Mesothelial cell of epicardium (in vitro differentiated cells): Measurements from ENCODE around the gene DNM3. TPM values are rescaled to one million over a fixed set of nuclear protein-coding genes. Genes with fewer than 3 reads are reported as not detected.

Experiments used
- DNase-seq, 2 experiments: peaks; one replicate each; pipeline ENCODE4 v3.0.0; 2021; ENCODE audit warnings: low spot score in 2 of 2; ENCODE audit not compliant: unreplicated experiment in 2 of 2
- H3K27ac Mint-ChIP-seq: 2 replicates; pipeline ENCODE4 v1.8.0; 2021; ENCODE audit warnings: mixed read lengths
- H3K27me3 Mint-ChIP-seq: 2 replicates; pipeline ENCODE4 v1.8.0; 2021; ENCODE audit warnings: low read depth, mixed read lengths
- H3K36me3 Mint-ChIP-seq: 2 replicates; pipeline ENCODE4 v1.8.0; 2021; ENCODE audit warnings: mixed read lengths
- H3K4me1 Mint-ChIP-seq: 2 replicates; pipeline ENCODE4 v1.8.0; 2021; ENCODE audit warnings: mixed read lengths
- H3K4me3 Mint-ChIP-seq: 2 replicates; pipeline ENCODE4 v1.8.0; 2021; ENCODE audit warnings: mild to moderate bottlenecking, moderate library complexity, mixed read lengths
- H3K9me3 Mint-ChIP-seq: 2 replicates; pipeline ENCODE4 v1.8.0; 2021; ENCODE audit warnings: mixed read lengths
- CTCF ChIP-seq: fragments of 200-600 bp; sonication (generic); IDR thresholded peaks from one replicate; pipeline ENCODE4 v1.5.0; 2021; ENCODE audit warnings: antibody characterized with exemption; ENCODE audit not compliant: unreplicated experiment
- total RNA-seq: library from RNA; stranded (reverse); gene quantifications from 3 replicates; pipeline ENCODE4 v1.2.1, GENCODE V29; 2021

The DNM3 gene
- total RNA-seq, 1 donor from 2014 or later, result 5.0 TPM

GRCh38 chr1:171801487-171801891 lies 39.8 kb upstream of the DNM3 start:
- no peak for DNase-seq
- H3K4me3 Mint-ChIP-seq, result no peak overlapping the region
- no peaks in the 10 kb centered on the region for H3K9me3 Mint-ChIP-seq
- no peak overlapping the region for H3K27ac Mint-ChIP-seq
- peaks cover 39% of the 10 kb centered on the region for H3K4me1 Mint-ChIP-seq
- no peaks in the 10 kb centered on the region for H3K27me3 Mint-ChIP-seq
- peak; percentile 64 for TF ChIP-seq CTCF
- H3K36me3 Mint-ChIP-seq, result peaks cover 5% of the 10 kb centered on the region

GRCh38 chr1:171802207-171802606 lies 39.1 kb upstream of the DNM3 start:
- TF ChIP-seq CTCF, result no peak
- DNase-seq, result no peak
- H3K4me1 Mint-ChIP-seq, result peaks cover 34% of the 10 kb centered on the region
- H3K27ac Mint-ChIP-seq, result no peak overlapping the region
- H3K9me3 Mint-ChIP-seq, result no peaks in the 10 kb centered on the region
- no peaks in the 10 kb centered on the region for H3K36me3 Mint-ChIP-seq
- H3K27me3 Mint-ChIP-seq, result no peaks in the 10 kb centered on the region
- H3K4me3 Mint-ChIP-seq, result no peak overlapping the region

- TF ChIP-seq CTCF, result no peak
- Mint-ChIP-seq H3K9me3 (no peaks in the 10 kb centered on the region), H3K27ac (no peak overlapping the region), H3K4me1 (peaks cover 27% of the 10 kb centered on the region), H3K4me3 (no peak overlapping the region), H3K36me3 (no peaks in the 10 kb centered on the region), H3K27me3 (no peaks in the 10 kb centered on the region)
- no peak for DNase-seq
These were observed 38.3 kb upstream of the DNM3 start for GRCh38 chr1:171803045-171803444.

GRCh38 chr1:171803461-171804022 lies 37.8 kb upstream of the DNM3 start:
- no peaks in the 10 kb centered on the region for H3K36me3 Mint-ChIP-seq
- H3K4me1 Mint-ChIP-seq, result peaks cover 22% of the 10 kb centered on the region
- H3K4me3 Mint-ChIP-seq, result no peak overlapping the region
- no peaks in the 10 kb centered on the region for H3K27me3 Mint-ChIP-seq
- H3K27ac Mint-ChIP-seq, result no peak overlapping the region
- DNase-seq, result no peak
- TF ChIP-seq CTCF, result no peak
- H3K9me3 Mint-ChIP-seq, result no peaks in the 10 kb centered on the region

GRCh38 chr1:171805395-171806115 lies 35.7 kb upstream of the DNM3 start:
- no peak for DNase-seq
- H3K36me3 Mint-ChIP-seq, result no peaks in the 10 kb centered on the region
- no peak for TF ChIP-seq CTCF
- H3K27ac Mint-ChIP-seq, result no peak overlapping the region
- H3K9me3 Mint-ChIP-seq, result no peaks in the 10 kb centered on the region
- no peaks in the 10 kb centered on the region for H3K27me3 Mint-ChIP-seq
- peaks cover 9% of the 10 kb centered on the region for H3K4me1 Mint-ChIP-seq
- H3K4me3 Mint-ChIP-seq, result no peak overlapping the region
